HG03135 (cell line): ENCODE data around the gene LAMB1.
A peak's percentile ranks its signal among the peaks of the same experiment; 100 is the strongest.

ENCODE experiments used
- ATAC-seq: cut with Tn5 transposase; IDR thresholded peaks from one replicate; pipeline ENCODE4 v1.9.1; 2021; ENCODE audit warnings: mild to moderate bottlenecking, moderate library complexity; ENCODE audit not compliant: unreplicated experiment

The LAMB1 gene

DNA sequence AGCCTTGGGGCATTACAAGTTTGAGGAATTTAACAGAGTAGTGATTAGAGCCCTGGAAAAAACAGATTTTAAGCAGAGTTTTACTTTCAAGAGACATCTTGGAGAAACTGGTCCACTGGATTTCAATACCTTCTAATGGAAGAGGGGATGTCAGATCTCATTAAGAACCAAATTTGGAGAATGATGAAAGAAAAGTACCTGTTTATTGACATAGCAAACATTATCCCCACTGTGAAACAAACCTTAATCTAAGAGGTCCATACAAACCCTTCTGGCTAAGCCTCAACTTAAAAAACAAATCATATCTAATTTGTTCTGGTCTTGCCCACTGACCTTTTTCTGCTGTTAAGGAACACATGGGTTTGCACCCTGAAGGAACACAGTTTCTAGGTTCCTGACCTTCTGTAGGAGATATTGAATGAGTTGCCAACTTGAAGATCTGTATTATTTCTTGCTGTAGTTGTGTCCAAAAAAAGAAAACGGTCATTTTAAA lies 53.5 kb downstream of the LAMB1 start:
- ATAC-seq, result no peak

DNA sequence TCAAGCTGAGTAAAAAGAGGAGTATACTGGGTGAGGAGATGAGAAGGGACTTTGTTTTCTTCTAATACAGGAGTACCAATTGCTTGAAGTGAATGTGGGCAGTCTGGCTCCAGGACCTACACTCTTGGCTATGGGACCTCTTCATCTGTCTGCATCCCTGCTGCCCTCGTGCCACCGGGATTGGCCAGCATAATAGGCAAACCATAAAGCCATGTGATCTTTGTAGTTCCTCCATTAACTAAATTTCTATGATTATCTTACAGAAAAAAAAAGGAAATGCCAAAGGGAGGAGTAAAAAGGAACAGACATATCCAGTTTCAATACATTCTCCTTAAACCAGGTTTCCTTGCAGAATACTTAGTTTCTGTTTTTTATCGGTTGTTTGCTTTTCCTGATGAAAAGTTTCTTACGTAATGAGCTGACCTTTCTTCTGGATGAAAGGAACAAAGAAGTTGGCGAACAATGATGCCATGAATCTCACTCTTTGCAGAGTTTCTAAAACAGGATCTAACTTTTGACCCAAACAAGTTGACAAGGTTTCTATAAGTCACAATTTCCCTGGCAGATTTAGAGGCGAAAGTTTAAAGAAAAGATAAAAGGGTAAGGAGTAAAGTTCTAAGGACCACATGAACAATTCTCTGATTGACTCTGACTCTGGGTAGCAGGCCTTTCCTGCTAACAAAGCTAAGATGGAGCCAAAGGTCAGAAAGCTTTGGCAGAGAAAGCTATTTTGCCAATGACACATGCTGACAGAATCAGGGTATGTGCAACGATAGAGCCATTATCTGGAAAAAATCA lies 54.1 kb downstream of the LAMB1 start:
- no peak for ATAC-seq

DNA sequence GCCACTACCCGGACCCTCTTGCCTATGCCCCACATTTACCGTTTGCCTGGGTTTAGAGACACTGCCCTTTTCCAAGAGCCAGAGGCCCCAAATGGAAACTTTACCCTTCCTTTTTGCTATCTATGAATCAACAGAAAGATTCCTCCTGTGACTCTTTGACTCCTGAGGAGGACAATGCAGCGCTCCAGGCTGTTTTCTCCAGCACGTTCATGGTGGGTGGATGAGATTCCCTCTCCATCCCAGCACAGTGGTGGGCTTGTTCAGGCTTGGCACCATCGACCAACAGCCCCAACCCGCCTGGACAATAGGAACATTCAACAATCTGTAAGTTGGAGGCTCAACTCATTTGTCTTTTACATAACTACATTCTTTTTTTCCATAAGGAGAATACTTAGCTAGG lies 56.1 kb downstream of the LAMB1 start:
- ATAC-seq, result no peak

DNA sequence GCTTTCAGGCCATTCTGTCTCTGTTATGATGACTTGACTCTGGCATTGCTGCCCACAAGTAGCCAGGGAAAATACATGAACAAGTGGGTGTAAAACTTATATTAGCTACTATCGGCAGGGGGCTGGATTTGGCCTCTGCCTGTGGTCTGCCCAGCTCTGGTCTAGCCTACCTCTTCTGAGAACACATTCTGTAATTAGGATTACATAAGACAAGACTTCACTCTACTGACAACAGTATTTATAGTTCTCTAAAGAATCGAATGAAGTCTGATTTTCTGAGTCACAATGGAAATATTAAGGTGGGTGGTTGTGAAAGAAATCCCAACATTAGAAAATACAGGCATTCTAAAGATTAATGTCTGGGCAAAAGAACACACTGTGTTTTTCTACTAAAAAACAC lies 56.5 kb downstream of the LAMB1 start:
- ATAC-seq, result no peak

DNA sequence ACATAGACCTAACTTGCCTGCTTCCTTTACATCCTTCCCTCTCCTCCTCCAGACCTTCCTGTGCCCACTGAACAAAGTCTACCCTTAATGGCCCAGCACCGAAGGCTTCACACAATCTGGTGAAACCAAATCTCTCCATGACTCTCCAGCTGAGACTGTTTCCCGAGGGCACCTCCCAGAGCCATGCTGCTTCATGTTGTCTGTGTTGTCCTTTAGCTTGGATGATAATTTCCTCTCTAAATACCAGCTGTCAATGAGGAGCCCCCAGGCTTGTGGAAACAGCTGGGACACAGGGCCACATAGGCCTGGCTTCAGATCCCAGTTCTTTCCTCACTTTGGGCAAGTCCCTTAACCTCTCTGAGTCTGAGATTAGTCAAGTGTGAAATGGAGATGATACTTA lies 57.6 kb downstream of the LAMB1 start:
- no peak for ATAC-seq

DNA sequence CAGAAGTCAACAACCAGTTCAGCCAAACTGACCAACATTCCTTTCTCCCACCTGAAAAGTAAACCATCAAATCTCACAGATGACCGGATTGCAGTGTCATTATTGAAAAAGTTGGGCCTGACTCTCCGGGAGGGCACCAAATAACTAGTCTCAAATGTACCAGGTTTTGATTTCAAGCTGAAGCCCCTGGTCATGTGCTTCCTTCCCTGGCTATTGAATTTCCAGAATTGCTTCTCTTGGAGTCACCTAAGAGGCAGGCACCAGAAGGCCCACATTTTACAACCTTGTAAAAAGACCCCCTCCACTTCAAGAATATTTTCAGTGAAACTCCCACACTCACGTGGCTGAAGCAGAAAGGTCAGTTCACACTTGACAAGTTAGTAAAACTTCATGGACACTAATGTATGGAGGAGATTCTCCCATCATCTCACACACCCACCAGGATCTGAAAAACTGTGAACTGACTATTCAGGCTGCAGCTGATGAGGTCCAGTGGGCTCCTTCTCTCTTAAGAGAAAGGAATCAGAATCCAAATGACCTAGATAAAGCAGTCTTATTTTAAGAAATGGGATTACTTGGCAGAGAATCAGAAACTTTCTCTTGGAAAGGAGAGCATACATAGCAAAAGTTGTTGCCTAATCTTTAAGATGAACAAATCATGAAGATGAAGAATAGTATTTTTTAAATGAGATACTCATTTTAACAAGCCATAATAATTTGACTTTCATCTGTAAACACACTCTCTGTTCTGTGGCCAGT lies 58.4 kb downstream of the LAMB1 start:
- no peak for ATAC-seq

DNA sequence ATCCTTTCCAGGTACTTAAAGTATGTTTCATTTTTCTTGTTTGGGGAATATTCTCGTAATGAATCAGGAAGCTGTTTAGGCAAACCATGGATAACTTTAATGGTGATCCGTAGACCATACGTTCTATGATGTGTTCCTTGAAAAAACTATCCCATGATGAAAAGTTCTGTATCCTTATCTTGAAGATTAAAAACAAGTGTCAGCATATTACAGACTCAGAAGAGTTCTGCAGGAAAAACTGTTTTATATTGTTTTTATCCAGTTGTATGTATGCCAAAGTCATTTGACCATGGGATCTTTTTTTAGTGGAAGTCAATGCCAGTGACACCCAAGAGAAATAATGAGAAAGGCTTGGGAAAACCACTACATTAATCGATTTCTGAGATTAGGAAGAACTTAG lies 59.9 kb downstream of the LAMB1 start:
- no peak for ATAC-seq

DNA sequence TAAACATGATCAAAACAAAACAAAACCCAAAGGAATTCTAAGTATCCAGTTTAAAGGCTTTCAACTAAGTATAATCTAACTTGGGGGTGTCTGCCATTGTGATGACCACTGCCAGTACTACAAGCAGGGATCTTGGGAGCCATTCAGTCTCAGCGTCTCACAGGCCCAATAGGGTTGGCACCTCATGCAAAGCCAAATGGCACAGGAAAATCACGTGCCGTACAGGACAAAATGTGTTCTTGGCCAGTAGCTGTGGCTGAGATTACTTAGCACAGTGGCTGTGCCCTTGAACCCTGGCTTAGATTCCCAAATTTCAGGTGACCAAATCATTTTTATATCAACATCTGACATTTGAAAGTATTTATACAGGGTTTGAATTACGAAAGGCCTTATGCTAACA lies 62.0 kb downstream of the LAMB1 start:
- no peak for ATAC-seq

DNA sequence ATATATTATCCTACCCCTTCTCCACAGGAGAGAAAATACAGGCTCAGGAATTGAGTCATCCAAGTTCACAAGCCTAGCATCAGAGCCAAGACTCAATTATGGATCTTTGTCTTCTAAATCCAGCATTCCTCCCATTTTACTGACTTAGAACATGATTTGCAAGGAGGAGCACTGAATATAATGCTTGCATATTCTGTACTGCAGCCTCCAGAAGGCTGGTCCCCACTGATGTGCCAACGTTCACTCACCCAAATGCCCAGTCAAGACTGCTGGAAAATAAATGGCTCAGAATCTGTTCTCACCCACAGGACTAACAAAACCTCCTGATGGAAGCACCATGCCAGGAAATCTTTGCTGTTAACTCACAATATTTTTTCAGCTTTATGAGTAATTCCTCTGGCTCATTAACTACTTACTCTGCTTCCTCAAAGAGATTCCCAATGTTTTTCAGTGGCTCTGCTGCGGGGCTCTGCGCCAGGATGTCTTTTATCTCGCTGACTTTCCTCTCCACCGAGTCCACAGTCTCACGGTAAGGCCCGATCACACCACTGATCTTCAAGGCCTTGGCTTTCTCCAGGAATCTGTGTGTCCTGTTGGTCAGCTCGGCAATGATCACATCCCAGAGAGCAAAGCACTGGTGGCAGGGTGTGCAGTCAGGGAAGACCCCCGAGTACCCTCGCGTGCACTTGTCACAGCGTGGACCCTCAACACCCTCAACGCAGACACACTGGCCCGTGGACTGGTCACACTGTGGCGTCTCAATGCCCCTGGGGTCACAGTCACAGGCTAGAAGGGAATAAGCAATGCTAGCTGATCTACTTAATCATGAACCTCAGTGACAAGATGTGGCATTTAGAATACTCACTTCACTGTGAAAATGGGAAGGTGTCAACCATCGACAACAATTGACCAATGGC lies 63.1 kb downstream of the LAMB1 start:
- no peak for ATAC-seq

DNA sequence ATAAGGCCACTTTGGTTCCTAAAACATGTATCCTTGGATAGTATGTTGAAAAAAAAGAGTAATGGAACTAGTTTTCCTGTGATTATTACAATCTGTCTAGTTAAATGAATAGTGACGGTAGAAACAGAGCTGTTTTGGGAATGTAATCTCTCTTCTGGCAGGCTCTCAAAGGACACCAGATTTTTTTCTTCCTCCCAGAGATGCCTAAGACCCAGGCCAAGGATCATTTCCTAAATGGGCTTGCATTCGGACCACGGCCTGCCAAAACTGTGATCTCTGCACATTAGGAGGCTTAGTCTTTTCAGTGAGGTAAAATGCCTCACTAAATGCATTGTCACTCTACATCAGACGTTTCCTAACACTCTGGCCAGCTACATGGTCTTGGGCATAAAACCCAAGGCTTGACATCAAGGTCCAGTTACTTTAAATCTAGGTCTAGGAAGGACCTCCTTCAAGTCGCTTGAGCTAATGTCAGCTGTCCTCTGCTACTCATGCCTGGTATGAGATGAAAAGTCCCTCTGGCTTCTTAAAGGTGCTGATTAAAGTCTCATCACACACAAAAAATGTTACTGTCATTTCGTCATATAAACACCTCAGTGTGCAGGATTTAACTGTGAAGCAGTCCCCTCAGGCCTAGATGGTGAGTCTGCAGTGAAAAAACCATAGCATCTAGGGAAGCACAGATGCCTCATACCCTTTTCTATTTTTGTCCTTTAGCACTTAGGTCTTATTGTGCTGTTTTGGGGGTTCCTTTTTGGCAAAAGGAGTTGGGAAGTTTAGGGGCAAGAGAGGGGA lies 64.3 kb downstream of the LAMB1 start:
- ATAC-seq, result no peak

DNA sequence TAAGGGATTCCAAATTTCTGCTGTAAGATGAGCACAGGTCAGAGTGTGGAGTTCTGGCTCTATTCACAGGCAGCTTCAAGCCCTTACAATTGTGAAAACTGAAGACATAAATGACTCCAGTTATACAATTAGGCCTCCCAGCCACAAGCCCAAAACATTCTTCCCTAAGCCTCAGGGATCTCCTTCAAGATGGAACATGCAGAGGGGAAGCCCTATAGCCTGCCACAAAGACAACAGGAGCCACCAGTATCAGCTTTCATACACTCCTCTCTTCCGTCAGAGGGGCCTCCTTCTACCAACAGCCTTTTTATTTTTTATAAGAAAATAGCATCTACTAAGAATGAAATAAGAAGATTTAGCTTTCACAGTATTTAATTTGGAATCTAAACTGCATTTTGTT lies 65.4 kb downstream of the LAMB1 start:
- no peak for ATAC-seq

DNA sequence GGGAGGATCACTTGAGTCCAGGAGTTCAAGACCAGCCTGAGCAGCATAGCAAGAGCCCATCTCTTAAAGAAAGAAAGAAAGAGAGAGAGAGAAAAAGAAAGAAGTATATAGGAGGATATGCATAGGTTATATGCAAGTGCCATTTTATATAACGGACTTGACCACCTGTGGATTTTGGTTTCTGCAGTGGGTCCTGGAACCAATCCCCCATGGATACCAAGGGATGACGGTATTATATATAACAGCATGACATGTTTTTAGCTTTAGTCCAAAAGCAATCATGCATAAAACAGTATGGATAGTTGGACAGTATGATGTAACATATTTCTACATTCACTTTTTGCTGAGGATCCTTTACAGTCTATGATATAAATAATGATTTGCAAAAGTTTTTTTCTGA lies 66.6 kb downstream of the LAMB1 start:
- ATAC-seq, result no peak

DNA sequence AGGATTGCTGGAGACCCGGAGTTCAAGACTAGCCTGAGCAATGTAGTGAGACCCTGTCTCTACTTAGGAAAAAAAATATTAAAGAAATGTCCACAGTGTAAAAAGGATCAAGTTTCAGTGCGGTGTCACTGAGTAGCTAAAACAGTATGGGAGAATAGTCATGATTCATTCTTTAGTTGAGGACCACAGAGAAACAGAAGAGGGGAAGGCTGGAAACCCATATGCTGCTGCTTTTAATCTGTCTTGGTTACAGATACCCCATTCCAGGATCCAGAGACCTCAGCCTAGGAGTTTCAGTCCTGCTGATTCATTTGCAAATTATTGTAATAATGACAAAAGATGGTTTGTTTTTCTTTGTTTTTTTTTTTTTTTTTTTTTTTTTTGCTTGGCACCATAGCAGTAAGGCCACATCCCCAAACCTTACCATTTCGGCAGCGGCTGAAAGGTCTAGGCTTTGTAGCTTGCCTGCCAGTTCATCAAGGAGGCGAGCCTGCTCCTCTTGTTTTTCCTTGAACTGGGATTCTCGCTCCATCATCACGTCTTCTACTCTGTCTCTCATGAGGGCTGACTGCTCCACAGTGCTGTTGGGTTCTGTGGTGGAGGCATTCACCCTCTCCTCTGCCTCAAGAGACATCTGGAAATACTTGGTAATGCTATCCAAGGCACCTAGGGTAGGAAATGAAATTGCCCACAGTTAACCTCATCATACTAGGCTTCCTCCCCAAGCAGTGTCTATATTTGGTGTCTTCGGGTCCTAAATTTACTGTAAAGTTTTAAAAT lies 67.8 kb downstream of the LAMB1 start:
- no peak for ATAC-seq

DNA sequence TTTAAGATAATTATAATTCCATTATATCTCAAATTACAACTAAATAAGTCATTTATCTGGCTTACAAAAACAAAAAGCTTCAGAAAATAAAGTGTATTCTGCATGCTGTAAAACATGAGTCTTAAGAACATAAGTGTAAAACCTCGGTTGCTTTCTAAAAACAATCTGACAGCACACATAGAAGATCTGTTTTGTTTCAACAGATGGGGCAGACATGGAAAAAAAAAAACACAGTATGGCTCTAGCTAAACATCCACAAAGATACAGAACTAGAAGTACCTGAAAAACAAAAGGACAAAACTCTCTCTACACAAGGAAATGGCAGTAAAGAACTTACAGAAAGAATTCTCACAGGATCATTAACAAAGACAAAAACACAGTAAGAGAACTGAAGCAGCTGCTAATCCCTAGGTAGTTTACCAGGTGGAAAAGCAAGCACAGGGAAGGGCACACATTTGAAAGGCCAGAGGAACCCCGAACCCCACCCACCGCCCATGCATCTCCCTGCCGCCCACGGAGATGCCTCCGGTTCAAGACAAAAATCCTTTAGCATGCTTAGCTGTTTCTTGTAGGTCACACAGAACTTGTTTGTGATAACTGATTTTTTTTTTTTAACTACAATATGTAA lies 69.5 kb downstream of the LAMB1 start:
- ATAC-seq, result no peak

DNA sequence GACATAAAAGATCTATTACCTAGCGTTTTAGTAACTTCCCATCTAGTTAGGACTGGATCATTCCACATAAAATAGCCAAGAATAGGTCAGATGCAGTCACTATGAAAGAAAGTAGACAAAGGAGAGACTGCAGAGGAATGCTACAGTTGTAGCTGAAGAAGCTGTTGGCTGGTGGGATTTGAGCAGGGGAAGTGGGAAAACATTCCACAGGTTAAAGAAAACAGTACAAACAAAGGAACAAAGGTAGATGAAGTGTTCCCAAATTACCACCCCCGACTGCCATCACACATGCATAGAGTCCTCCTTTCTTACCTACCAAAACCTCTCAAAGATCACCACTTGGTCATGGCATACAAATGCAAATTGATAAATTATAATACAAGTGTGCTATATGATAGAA lies 70.2 kb downstream of the LAMB1 start:
- no peak for ATAC-seq

DNA sequence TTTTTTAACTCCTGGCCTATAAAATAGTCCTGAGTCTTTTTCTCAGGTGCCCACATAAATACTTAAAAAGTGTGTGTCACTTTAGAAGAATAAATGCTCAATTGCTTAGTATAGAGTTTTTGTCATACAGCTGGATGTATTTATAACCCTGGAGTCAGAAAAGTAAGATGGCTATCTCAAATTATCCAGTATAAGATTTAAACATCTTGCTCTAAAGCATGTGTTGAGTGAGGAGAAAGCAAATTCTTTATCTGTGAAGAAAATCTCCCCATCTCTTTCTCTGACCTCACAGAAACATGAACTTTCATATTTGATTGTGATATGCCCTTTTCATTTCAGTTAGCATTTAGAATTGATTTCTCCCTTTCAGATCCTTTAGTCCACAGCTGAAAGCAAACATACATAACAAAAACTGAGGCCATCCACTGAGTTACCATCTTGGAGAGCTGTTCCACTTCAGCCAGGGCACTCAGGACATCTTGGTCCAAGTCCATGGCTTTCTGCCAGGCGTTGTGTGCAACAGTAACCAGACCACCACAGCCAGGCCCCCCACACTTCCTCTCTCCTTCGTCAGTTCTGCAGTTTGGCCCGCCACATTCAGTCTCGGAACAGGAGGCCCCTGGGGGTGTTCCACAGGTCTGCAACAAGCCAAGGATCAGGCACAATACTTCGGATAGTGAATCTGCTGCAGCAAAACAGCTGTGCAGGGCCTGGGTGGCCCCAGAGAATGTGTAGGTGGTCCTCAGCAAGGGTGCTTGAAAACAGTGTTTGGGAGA lies 71.0 kb downstream of the LAMB1 start:
- no peak for ATAC-seq

DNA sequence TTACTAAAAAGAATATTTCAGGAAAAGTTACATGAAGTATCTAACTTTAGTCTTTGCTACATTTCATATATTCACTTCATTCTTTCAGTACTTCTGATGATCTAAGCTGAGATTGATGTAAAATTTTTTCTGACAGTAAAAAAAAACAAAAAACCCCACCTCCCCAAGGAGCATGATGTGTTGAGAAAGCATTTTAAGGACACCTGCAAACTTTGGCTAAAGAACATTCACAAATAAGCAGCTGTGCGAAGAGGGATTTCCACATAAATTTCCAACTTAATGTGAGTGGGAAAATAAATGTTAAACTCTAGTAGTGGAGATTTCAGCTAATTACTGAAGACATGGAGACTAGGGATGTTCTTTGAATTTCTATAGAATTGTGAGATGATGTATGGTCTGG lies 76.5 kb downstream of the LAMB1 start:
- no peak for ATAC-seq

DNA sequence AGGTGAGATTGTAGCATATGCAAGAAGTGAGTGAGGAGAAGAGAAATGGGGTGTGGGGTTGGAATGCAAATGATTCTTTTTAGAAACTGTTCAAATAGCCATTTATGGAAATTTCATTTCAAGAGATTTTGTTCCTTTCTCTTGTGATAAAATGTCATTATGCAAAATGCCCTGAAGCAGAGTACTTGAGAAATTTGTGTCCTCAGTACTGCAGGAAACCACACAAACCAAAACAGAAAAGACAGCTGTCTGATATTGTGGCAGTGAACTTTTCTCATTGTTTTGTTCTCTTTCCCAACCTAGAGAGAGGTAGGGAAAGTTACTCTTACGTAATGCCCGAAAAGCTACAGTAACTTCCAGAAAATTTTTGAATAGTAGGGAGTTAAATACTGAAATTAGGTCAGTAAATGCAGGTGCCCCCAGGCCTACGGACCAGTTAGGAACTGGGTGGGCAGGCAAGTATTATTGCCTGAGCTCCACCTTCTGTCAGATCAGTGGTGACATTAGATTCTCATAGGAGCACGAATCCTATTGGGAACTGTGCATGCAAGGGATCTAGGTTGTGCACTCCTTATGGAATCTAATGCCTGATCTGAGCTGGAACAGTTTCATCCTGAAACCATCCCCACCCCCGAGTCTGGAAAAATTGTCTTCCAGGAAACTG lies 78.0 kb downstream of the LAMB1 start:
- peak; percentile 89 for ATAC-seq
